Islet of Langerhans (tissue), 1 donor: Measurements from ENCODE around the gene CHST11.

Source experiments
- FAIRE-seq: peaks from one replicate; lab custom pipeline; 2011; peaks lifted over from hg19 to GRCh38; lab: Jason Lieb, UNC

CHST11 gene

DNA sequence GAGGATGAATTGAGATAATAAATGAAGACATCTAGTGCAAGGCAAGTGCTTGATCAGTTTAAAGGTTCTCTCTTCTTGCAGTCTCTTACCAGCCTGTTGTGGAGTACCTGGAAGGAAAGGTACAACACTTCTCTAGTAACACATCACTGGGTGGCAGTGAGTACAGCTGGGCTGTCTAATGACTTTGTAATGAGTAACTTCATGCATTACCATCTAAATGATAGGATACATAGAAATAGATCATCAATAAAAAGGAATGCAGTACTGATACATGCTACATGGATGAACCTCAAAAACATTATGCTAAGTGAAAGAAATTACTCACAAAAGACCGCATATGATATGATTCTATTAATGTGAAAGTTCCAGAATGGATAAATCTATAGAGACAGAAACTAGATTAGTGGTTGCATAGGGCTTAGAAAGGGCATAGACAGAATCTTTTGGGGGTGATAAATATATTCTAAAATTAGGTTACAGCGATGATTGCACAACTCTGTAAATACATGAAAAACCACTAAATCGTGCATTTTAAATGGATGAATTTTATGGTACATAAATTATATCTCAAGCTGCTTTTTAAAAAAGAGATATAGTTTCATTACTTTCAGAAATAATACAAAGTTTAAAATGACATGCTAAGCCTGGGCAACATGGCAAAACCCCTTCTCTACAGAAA, 224.4 kb downstream of the CHST11 start:
- no peak for FAIRE-seq

- no peak for FAIRE-seq
Measured at GRCh38 chr12:104682790-104683279, 226.1 kb downstream of the CHST11 start.

DNA sequence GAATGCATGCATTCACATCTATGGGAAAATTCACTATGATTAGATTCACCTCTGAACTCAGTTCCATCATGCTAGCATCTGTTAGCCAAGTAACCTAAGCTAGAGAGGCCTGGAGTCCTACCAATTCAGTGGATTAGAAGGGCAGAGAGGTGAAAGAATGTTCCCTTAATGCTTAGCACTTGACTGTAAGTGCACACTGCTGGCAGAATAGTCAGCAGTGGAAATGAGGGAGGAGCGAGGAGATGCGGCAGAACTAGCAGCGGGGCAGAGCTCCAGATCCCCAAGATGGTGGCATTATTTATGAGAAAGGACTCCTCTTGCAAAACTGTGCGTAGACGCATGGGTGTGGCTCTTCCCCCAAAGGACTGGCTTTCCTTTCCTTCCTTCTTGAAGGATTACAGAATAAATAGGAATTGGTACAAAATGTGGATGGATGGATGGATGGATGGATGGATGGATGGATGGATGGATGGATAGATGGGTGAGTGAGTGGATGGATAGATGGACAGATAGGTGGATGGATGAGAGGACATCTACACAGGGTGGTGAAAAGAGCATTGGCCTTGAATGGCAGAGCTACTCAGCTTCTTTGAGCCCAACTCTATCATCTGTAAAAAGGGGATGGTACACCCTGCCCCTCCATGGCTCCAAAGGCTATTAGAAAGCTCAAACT, 227.2 kb downstream of the CHST11 start:
- FAIRE-seq = no peak

GRCh38 chr12:104684884-104685283, 228.1 kb downstream of the CHST11 start:
- FAIRE-seq = no peak

DNA sequence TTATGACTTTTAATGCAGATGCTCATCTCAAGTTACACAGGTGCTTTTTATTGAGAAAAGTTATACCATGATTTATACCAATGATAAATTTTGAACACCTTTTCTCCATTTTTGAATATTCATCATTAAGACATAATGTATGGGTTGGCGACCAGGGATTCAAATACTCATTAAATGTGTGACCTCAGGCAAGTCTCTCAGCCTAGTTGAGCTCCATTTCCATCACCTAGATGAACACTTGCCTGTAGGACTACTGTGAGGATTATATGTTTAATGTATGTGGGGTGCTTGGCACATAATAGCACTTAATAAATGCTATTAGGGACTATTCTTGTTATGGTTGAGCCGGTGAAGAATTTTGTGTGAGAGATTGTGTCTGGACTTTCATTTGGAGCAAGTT, 228.6 kb downstream of the CHST11 start:
- no peak for FAIRE-seq

DNA sequence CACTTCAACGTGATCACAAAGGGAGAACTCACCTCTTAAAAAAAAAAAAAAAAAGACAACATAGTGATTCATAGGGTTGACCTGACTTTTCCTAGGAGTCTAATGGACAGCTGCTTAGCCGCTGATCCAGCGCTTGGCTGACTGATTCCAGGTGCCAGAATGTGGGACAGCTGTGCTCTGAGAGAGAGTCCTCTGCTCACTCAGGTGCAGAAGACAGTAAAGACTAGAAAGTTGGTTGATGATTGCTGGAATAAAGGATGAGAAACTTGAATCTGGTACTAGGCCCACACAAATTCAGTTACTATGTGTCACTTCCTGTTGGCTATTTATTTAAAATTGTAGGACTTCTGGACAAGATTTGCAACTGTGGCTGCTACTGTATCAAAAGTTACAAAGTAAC, 229.4 kb downstream of the CHST11 start:
- no peak for FAIRE-seq

- FAIRE-seq = no peak
Measured at GRCh38 chr12:104687823-104688573, 231.2 kb downstream of the CHST11 start.

- no peak for FAIRE-seq
Measured at GRCh38 chr12:104689635-104690034, 232.9 kb downstream of the CHST11 start.

DNA sequence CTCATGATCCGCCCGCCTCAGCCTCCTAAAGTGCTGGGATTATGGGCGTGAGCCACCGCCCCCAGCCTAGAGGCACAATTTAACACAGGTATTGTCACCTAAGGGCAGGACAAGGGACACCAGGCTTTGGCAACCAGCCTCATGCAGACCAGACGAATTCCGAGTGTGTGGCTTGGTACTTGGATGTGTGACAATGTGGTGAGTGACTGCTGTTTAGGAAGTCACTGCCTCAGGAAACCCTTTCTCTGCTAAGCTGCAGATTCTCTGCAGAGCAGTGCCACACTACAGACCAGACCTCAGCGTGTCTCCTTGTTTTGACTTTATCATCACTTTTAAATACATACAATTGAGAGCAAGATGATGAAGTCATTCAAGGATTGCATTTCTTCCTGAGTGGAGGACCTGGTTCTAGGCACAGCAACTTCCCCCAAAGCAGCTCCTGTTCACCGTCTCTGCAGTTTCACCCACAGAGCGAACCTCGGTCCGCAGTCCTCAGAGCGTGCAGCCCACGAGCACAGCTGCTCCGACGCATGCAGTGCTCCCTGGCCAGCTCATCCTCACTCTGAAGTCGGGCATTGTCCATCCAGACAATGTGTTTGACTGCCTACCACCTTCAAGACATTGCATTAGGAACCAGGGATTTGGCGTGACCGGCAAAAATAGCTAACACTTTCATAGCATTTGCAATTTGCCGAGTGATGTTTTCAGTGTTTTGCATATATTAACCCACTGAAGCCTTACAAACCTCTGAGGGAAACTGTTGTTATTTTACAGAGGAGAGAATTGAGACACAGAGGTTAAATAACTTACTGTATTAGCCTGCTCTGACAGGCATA, 235.2 kb downstream of the CHST11 start:
- FAIRE-seq = no peak

DNA sequence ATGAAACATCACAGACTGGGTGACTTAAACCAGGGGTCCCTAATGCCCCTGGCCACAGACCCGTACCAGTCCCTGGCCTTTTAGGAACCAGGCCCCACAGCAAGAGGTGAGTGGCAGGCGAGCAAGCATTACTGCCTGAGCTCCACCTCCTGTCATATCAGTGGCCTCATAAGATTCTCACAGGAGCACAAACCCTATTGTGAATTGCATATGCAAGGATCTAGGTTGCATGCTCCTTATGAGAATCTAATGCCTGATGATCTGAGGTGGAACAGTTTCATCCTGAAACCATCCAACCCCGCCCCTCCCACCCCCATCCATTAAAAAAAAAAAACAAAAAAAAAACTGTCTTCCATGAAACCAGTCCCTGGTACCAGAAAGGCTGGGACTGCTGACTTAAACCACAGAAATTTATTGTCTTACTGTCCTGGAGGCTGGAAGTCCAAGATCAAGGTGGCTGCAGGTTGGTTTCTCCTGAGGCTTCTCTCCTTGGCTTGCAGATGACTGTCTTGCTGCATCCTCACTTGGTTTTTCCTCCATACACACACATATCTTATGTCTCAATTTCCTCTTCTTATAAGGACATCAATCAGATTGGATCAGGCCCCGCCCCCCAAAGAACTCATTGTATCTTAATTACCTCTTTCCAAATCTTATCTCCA, 235.9 kb downstream of the CHST11 start:
- FAIRE-seq = no peak

- FAIRE-seq = no peak
Measured at GRCh38 chr12:104693493-104693892, 236.7 kb downstream of the CHST11 start.

DNA sequence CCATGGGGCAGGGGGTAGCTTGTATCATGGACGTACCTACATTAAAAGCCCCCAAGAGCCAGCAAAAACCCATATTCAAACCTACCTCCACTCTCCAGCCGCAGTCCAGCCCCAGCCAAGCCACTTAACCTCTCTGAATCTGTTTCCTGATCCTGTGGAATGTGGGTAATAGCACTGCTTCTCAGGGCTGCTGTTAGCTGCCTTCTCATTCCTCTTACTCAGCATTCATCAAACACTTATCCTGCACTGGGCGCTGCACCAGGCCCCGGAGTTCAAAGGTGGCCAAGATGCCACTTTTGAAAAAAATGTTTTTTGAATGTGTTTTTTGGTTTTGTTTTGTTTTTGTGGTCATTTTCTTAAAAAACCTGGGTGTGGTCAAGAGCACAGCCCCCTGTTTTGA, 237.4 kb downstream of the CHST11 start:
- FAIRE-seq = no peak

DNA sequence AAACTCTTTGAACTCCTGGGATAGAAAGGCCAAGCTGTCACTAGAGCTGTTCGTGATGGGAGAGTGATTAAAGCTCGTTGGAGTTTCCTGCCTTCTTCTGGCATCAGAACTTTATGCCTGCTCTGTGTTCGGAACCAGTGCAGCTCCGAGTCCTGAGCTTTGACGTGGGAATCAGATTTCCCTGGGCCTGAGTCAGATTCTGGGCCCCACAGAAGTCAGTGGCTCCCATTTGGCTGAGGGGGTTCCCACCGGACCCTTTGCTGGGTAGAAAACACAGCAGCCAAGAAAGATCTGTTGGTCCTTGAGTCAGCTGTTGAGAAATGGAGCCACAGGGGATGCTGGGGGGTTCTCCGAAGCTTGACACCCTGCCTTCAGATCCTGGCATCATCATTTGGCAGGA, 238.0 kb downstream of the CHST11 start:
- FAIRE-seq = no peak

GRCh38 chr12:104695453-104696148, 238.9 kb downstream of the CHST11 start:
- FAIRE-seq = no peak

- FAIRE-seq = no peak
Measured at GRCh38 chr12:104697186-104697585, 240.4 kb downstream of the CHST11 start.

DNA sequence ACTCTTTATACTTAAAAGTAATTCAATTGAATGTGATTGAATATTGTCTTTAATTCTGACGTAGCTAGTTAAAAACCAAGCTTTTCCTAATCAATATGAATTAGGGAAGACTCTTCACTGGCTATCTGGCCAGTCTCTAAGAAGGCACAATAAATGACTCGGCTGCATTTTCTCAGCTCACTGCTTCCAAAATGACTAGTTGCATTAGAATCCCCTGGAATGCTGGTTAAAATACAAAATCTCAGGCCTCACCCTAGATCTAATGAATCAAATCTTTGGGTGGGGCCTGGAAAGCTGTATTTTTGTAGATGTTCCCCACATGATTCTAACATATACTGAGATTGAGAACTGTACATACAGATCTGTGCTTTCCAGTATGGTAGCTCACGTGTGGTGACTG, 242.1 kb downstream of the CHST11 start:
- no peak for FAIRE-seq

DNA sequence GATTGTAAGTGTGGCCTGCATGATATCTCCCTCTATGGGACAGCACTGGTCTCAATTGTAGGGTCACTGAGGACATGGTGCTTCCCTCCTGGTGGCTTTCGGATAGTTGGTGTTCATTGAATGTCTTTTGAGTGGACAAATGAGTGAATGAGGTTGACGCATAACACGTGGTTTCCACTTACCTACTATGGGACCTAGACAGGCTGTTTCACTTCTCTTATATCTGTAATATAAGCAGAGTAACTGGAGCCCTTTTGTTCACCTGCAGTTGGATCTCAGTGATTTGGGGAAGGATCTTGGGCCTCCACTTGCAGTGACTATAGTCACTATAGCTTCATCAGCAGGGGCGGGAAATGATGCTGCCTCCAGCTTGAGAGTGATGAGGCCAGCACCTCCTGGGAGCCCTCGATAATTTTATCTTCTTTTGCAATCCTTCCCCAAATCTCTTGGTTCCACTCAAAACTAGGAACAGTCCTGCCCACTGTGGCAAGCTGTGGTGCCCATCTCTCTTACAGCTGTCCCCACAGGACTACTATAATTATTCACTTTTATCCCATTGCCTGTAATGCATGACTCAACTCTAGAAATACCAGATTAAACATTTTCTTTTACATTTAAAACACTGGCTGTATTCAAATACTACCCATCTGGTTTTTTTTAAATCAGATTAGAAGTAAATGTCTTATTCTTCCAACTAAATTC, 242.9 kb downstream of the CHST11 start:
- no peak for FAIRE-seq

- FAIRE-seq = no peak
Measured at GRCh38 chr12:104700324-104700723, 243.6 kb downstream of the CHST11 start.

DNA sequence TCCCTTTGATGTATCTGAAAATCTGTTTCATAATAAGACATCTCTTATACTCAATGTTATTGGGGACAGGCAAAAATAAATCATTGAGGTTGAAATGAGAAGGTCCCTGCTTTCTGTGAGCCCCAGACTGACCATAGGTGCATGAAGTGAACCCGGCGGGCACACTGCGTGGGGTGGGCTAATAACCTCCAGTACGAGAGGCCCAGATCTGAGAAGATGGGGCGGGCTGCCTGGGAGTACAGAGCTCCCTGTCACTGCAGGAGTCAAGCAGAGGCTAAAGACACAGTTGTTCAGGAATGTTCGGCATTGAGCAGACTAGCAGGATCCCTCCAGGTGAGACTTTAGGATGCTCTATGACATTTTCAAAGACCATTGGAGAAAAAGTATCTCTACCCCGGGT, 244.6 kb downstream of the CHST11 start:
- no peak for FAIRE-seq

DNA sequence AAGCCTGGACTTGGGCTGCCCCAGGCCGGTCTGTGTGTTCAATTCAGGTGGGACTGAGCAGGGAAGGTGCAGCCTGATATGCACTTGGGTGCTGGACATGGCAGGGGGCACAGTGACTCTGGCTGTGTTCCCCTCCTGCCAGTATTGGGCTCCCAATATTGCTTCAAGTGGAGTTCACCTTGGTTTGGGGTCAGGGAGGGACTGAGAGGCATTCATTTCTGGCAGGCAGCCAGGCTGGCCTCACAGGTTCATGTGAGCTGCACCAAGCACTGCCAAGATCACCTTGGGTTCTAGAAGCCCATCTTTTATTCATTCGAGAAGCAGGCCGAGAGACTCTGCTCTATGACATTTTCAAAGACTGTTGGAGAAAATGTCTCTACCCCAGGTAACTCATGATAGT, 245.0 kb downstream of the CHST11 start:
- no peak for FAIRE-seq
